ENCODE results near the gene IRF3.

Gene IRF3

GRCh38 chr19:49687566-49688316 lies 22.1 kb upstream of the IRF3 start:
- DNase-seq (ENCODE audit: low read depth, low spot score) = no peak

GRCh38 chr19:49687150-49687549 lies 21.5 kb upstream of the IRF3 start:
- DNase-seq (ENCODE audit: low read depth, low spot score) = no peak

- no peak for DNase-seq (ENCODE audit: low read depth, low spot score)
Measured at GRCh38 chr19:49686503-49687088, 20.9 kb upstream of the IRF3 start.

- DNase-seq (ENCODE audit: low read depth, low spot score) = no peak
Measured at GRCh38 chr19:49685845-49686332, 20.2 kb upstream of the IRF3 start.

- DNase-seq (ENCODE audit: low read depth, low spot score) = no peak
Measured at GRCh38 chr19:49684983-49685553, 19.4 kb upstream of the IRF3 start.

- DNase-seq (ENCODE audit: low read depth, low spot score) = peak; percentile 34
Measured at GRCh38 chr19:49684251-49684982, 18.8 kb upstream of the IRF3 start.

- DNase-seq (ENCODE audit: low read depth, low spot score) = no peak
Measured at GRCh38 chr19:49683814-49684250, 18.2 kb upstream of the IRF3 start.

- no peak for DNase-seq (ENCODE audit: low read depth, low spot score)
Measured at GRCh38 chr19:49682274-49682673, 16.6 kb upstream of the IRF3 start.

GRCh38 chr19:49681830-49682229 lies 16.2 kb upstream of the IRF3 start:
- no peak for DNase-seq (ENCODE audit: low read depth, low spot score)

GRCh38 chr19:49680421-49681351 lies 15.0 kb upstream of the IRF3 start:
- peak; percentile 99 for DNase-seq (ENCODE audit: low read depth, low spot score)

GRCh38 chr19:49679771-49680413 lies 14.2 kb upstream of the IRF3 start:
- DNase-seq (ENCODE audit: low read depth, low spot score) = no peak

GRCh38 chr19:49678985-49679770 lies 13.5 kb upstream of the IRF3 start:
- peak; percentile 27 for DNase-seq (ENCODE audit: low read depth, low spot score)

GRCh38 chr19:49677901-49678674 lies 12.4 kb upstream of the IRF3 start:
- DNase-seq (ENCODE audit: low read depth, low spot score) = peak; percentile 95

GRCh38 chr19:49677231-49677900 lies 11.7 kb upstream of the IRF3 start, which contains the start of gene PRMT1:
TSS of gene PRMT1 (plus strand) at chr19:49677271. CDS start at chr19:49677281, 10 bp downstream.
- no peak for DNase-seq (ENCODE audit: low read depth, low spot score)

GRCh38 chr19:49676784-49677230 lies 11.2 kb upstream of the IRF3 start:
- peak; percentile 100 for DNase-seq (ENCODE audit: low read depth, low spot score)

GRCh38 chr19:49676136-49676783 lies 10.6 kb upstream of the IRF3 start:
- DNase-seq (ENCODE audit: low read depth, low spot score) = peak; percentile 96

- peak; percentile 94 for DNase-seq (ENCODE audit: low read depth, low spot score)
Measured at GRCh38 chr19:49672131-49672919, 6.7 kb upstream of the IRF3 start.

Data from ELF-1 (cell line).